ENCODE data around the gene PRIMA1.

The PRIMA1 gene

DNA sequence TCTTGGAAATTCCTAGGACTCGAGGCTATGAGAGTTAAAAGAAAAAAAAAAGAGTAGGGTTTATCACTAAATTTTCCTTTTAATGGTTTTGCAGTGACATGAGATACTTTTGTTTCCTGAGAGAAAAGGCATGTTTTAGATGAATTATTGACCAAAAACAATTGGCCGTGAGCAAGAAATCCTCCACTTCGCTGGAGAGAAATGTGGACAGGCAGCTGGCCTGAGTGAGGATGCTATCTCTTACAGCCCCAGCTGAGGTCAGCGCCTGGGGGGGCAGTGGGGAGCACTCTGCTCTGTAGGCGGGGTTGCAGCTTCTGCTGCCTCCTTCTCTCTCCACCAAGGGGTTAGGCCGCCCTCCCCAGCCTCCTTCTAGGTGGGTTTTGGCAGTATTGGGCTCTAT is 54.7 kb downstream of the PRIMA1 start:
- no peak for DNase-seq (ENCODE audit: extremely low read depth in 1 of 2, low read depth in 1 of 2)

DNA sequence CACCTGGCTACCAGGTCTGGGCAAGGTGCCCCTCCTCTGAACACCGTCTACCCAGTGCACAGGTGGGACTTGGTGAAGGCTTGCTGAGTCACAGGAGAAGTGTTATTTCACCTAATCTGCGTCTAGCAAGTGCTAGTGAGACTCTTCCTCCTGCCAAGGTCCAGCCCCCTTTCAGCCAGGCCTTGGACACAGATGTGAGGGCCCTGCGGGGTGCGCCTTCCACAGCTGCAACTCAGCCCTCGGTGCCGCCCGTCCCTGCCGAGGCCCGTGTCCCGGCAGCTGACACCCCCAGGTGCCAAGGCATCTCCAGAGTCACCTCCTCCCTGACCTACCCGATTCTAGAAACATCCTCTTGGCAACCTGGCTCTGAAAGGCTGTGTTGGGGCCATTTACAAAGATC is 55.1 kb downstream of the PRIMA1 start:
- no peak for DNase-seq (ENCODE audit: extremely low read depth in 1 of 2, low read depth in 1 of 2)

DNA sequence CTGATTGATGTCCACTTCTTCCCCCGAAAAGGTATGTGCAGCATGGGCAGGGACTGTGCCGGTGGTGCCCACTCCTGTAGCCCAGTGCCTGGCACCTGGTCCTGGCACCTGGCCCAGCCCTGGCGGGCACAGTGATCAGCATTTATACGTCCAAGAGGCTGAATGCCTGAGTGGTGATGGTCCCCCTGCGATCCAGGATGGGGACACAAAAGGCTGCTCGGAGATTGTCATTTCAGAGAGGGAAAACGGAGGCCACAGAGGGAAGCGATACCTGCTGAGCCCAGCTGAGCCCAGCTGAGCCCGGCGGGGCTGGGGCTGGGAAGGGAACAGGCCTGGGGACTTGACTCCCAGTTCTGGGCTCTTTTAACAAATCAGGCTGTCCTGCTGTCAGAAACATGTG is 55.8 kb downstream of the PRIMA1 start:
- DNase-seq (ENCODE audit: extremely low read depth in 1 of 2, low read depth in 1 of 2) = no peak

GRCh38 chr14:93731753-93732152 is 56.5 kb downstream of the PRIMA1 start:
- no peak for DNase-seq (ENCODE audit: extremely low read depth in 1 of 2, low read depth in 1 of 2)

DNA sequence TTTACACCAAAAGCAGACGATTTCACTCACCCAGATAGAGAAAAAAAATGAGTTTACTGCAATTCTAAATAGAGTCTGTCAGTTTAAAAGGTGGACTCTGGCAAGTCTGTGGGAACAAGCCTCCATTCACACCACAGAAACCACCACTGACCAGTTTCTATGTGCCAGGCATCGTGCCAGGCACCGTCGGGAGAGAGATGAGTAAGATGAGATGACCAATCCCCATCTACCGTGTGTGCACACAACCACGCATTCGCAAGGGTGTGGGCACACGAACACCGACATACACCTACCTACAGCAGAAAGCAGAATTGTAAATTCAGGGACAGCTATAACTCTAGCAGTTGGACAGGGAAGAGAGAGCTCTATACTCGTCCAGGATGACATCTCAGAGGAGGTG is 58.3 kb downstream of the PRIMA1 start:
- DNase-seq (ENCODE audit: extremely low read depth in 1 of 2, low read depth in 1 of 2) = no peak

GRCh38 chr14:93728651-93729016 is 59.7 kb downstream of the PRIMA1 start:
- no peak for DNase-seq (ENCODE audit: extremely low read depth in 1 of 2, low read depth in 1 of 2)

DNA sequence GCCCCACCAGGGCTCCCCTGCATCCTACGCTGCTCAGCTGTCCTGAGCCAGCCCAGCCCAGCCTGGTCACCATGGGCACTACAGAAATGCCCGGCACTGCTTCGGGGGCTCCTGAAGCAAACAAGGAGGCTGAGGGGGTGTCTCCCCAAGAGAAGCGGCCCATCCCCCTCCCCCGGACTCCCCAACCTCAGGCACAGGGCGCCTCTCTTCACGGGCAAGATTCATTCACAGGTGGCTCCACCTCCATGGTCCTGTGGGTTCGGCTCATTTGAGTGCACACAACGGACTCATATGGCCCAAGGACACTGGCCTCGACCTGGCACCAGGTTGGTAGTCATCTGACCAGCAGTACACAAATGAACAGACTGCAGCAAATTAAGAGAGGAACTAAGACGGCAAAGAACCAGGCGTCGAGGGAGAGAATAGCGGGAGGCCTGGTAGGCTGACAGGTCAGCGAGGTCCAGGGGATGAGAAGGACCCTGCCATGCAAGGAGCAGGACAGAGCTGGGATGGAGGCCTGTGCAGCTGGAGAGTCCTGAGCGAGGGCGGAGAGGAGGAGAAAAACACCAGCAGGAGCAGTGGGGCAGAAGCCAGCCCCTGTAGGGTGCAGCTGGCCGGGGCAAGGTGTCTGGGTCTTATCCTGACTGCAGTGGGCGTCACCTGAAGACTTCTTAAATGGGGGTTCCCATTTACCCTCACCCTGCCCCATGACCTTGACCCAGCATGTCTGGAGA is 60.2 kb downstream of the PRIMA1 start:
- DNase-seq (ENCODE audit: extremely low read depth in 1 of 2, low read depth in 1 of 2) = no peak

- no peak for DNase-seq (ENCODE audit: extremely low read depth in 1 of 2, low read depth in 1 of 2)
These were observed 61.1 kb downstream of the PRIMA1 start for GRCh38 chr14:93727039-93727740.

- no peak for DNase-seq (ENCODE audit: extremely low read depth in 1 of 2, low read depth in 1 of 2)
These were observed 62.3 kb downstream of the PRIMA1 start for GRCh38 chr14:93725993-93726392.

GRCh38 chr14:93725002-93725582 is 63.2 kb downstream of the PRIMA1 start:
- DNase-seq (ENCODE audit: extremely low read depth in 1 of 2, low read depth in 1 of 2) = no peak

DNA sequence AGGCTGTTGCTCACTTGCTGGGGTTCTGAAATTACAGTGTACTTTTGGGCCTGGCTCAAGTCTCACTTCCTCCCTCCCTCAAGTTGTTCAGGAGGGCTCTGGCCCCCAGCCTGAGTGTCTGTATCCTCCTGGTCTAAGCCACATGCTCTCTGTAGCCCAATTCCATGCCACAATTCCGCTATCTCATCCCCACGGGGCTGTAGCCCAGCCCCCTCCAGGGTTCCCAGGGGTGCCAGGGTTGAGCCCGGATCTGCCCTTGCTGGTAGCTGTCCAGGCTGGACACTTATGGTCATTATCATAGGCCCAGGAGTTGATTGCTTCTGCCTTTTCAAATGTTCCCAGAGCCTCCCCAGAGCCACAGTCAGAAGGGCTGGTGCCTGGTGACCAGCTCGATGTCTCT is 65.3 kb downstream of the PRIMA1 start:
- no peak for DNase-seq (ENCODE audit: extremely low read depth in 1 of 2, low read depth in 1 of 2)

- no peak for DNase-seq (ENCODE audit: extremely low read depth in 1 of 2, low read depth in 1 of 2)
These were observed 67.3 kb downstream of the PRIMA1 start for GRCh38 chr14:93720981-93721483.

DNA sequence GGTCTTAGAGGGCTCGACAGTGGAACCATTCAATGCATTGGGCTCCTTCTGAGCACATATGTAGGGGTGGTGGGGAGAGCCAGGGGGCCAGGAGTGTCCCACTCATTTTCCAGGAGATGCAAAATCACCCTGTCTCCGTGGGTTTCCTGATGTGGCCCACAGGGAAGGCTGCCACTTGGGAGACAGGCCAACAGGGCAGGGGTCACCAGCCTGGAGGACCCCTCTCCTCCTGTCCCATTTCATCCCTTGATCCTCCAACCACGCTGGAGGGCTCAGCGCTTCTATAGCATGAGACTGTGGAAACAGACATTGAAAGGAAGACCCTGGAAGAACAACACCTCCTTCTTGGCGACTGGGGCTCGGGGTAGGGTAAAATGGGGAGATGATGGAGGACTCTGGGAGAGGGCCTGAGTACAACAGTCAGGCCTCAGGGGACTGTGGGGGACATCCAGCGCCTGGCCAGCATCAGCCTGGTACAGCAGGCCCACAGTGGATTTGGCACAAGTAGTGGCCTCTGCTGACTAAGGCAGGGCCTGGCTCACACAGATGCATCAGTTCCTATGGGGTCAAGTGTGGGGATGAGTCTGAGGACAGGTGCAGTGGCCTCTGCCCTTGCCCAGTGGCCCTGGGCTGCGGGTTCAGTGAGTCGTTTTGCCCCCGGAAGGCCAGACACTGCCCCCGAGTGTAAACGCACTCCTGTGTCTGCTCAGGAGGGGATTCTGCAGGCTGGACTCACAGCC is 68.0 kb downstream of the PRIMA1 start:
- no peak for DNase-seq (ENCODE audit: extremely low read depth in 1 of 2, low read depth in 1 of 2)

DNA sequence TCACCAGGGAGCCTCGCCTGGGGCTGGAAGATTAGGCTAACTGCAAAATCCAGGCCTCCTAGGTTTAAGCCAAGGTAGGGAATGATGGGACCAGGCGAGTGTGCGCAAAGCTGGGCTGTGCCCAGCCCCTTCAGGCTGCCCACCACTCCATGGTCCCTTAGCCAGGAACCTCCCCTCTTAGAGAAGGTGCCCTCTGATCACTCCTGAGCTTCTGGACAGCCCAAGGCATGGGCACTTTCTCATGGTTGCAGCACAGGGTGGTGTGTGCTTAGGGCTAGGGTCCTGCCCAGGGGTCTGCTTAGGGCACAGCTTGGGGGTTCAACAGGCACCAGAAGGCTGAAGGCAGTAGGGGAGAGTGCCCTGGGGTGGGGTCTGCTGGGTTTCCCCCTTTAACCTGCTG is 69.0 kb downstream of the PRIMA1 start:
- no peak for DNase-seq (ENCODE audit: extremely low read depth in 1 of 2, low read depth in 1 of 2)

GRCh38 chr14:93717668-93718320 is 70.5 kb downstream of the PRIMA1 start:
- no peak for DNase-seq (ENCODE audit: extremely low read depth in 1 of 2, low read depth in 1 of 2)

DNA sequence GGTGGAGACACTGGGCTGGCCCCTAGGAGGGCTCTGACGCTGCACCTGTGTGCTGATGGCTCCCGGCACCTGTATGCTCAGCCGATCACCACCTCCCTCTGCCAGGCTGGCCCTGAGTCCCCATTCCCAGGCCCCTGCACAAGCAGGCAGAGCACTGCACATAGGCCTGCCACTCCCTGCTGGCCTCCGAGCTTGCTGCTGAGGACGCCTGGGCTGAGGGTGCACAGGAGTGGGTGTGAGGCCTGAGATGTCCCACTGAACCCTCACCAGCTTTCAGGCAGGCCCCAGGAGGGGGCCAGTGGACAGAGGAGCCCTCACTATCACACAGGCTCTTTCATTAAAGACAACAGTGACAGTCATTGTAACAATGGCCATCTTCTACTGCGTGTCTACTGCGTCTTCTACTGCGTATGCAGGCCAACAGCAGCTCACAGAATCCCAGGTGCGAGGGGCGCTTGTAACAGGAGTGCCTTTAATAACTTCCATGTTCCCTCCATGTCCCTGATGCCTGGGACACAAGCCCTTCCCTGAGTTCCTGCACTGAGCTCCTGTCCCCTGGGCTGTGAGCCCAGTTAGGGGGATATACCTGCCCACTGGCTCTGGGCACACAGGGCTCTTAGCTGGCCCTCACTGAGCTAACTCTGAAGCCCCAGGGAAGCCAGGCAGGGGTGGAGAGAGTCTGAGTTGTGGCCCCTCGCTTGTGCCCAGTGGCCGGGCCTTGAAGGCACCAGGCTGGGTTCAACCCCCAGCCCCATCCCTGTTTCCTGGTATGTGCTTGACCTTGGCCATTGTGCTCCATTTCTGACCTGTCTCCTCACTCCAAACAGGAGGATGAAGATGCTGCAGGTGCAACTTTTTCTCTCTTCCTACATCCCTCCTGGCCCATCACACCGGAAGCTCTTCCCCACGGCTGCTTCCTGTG is 71.3 kb downstream of the PRIMA1 start:
- no peak for DNase-seq (ENCODE audit: extremely low read depth in 1 of 2, low read depth in 1 of 2)

DNA sequence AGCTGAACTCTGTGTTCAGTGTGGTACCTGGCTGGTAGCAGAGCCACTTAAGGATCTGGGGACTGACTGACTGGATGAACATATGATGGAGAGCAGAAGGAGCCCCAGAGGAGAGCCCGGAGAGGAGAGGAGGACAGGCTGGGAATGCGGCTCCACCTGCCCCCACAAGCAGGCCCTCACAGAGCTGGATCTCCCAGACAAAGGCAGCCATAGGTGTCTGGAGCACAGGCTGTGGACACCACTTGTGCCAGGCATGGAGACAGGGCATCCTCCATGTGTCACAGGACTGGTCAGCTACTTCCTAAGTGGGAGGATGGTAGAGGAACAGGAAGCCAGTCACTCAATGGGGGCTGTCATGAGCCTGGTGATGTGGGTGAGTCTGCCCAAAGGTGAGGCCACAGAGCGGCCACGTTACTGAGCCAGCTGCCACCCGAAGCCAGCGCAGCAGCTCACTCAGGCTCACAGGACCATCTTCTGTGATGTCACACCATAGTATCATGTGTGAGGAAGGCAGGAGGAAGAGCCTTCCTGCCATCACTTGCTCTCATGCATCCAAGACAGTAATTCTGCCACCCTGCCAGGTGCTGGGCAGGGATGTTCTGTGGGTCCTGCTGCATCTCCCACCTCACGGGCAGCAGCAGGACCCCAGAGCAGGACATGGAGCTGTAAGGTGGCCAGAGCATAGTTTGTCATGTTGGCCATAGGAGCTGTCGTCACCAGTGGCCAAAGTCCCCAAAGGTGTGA is 72.1 kb downstream of the PRIMA1 start:
- no peak for DNase-seq (ENCODE audit: extremely low read depth in 1 of 2, low read depth in 1 of 2)

DNA sequence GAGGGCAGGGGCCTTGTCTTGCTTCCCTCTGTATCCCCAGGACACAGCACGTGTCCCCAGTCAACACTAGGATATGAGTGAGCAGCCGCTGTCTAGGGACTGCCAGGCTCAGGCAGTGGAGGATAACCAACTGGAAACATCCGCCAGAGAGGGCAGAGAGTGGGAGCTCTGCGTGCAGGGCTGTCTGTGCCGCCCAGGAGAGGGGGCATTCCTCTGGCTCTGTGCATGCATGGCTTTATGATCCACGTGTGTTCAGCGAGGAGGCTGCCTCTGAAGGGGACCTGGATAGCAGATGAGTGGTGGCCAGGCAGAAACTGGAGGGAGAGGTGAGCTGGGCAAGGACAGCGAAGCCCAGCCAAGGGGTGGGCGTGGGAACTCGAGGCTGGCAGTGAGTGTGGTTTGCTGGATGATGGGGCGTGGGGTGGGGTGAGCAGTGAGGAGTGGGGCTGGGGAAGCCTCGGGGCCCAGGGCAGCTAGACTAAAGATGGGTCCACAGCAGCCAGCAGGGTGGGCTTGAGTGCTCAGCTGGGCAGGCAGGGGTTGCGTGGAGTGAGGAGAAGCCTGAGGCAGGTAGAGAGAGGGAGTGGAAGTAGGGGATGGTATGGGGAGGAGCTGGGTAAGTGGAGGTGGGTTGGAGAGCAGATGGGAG is 72.9 kb downstream of the PRIMA1 start:
- DNase-seq (ENCODE audit: extremely low read depth in 1 of 2, low read depth in 1 of 2) = no peak

GRCh38 chr14:93714605-93715004 is 73.7 kb downstream of the PRIMA1 start:
- DNase-seq (ENCODE audit: extremely low read depth in 1 of 2, low read depth in 1 of 2) = no peak

Measured in stimulated activated CD8-positive, alpha-beta memory T cell treated with anti-CD3 and anti-CD28 coated beads, Interleukin-7, amount 100 ng/mL, for 48 hours (primary cell).